HG03135 (cell line): ENCODE results near the gene EMX1.
"Not testable (repeated sequence)": the region's sequence is repeated elsewhere in the genome, so short reads cannot be mapped to it uniquely, and the experiment has no call there.

ENCODE experiments used
- ATAC-seq: cut with Tn5 transposase; IDR thresholded peaks from one replicate; pipeline ENCODE4 v1.9.1; 2021; ENCODE audit warnings: mild to moderate bottlenecking, moderate library complexity; ENCODE audit not compliant: unreplicated experiment

EMX1 gene

DNA sequence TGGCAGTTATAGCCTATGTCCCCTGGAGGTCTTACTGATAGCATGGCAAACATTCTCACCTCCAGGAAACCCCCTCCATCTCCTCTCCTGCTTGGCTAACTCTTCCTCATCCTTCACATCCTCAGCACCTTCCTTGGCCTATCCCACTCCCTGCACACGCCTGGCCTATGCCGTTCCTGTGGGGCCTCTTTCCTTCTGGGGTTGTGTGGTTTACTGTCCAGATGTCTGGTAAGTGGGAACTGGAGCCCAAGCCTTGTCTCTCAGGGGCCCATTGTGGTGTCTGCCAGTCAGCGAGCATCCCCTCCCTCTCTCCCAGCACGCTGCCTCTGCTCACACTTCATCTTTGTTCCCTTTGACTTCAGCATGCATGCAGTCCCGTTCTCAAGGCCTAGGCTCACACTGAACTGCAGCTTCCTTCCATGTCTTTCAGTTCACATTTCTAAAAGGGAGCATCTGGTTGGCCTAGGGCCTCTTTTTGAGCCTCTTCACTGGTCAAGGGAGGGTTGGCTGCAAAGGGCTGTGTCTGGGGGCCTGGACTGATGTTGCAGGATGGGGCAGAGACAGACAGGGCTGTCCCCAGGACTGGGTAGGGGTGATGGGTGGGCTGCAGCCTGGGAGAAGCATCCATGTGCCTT lies 17.0 kb upstream of the EMX1 start:
- ATAC-seq = no peak

DNA sequence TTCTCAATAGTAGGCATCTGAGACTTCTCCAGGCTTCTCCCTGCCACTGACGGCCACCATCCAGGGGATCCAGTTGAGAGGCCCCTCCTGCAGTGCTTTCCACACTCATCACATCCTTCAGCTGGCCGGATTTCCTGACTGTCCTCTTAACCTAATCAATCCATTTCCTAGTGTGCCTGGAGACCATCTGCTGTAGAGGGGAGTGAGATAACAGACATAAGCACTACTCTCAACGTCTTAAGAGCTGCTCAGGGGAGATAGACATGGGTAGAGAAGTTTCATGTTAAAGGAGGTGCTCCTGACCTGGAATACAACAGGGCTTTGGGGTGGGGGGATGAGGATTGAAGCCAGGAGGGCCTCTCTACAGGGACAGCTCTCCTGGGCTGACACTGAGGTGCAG lies 15.9 kb upstream of the EMX1 start:
- no peak for ATAC-seq

DNA sequence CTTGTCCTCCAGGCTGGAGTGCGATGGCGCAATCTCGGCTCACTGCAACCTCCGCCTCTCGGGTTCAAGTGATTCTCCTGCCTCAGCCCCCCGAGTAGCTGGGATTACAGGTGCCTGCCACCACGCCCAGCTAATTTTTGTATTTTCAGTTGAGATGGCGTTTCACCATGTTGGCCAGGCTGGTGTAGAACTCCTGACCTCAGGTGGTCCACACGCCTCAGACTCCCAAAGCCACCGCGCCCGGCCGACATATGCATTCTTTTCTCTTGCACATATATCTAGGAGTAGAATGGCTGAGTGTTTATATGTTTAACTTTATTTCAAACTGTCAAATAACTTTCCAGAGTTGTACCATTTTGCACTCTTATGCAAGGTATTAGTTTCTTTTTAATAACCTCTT lies 9.9 kb upstream of the EMX1 start:
- not testable (repeated sequence) for ATAC-seq

DNA sequence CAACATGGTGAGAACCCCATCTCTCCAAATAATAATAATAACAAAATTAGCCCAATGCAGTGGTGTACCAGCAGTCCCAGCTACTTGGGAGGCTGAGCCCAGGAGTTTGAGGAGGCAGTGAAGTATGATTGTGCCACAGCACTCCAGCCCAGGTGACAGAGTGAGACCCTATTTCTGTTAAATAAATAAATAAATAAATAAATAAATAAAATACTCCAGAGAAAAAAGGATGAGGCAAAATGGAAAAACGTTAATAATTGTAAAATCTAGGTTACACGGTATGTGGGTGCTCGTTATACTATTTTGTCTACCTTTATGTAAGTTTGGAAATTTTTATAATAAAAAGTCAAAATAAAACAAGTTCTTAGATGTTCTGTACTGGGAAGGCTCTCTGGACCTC lies 8.6 kb upstream of the EMX1 start:
- no peak for ATAC-seq

DNA sequence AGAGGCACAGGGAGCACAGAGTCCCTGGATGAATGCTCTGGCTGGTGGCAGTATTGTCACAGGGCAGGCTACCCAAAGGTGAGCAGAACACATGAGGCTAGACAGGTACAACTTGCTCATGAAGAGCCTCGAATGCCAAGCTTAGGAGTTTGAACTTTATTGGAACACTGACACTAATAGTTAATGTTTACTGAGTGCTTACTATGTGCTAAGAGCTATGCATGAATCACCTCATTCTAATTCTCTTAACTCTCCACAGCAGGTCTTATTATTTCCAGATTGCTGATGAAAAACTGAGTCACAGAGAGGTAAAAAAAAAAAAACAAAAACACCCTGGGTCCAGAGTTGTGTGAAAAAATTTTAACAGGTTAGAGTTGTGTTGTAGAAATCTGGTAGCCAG lies 6.1 kb upstream of the EMX1 start:
- no peak for ATAC-seq

DNA sequence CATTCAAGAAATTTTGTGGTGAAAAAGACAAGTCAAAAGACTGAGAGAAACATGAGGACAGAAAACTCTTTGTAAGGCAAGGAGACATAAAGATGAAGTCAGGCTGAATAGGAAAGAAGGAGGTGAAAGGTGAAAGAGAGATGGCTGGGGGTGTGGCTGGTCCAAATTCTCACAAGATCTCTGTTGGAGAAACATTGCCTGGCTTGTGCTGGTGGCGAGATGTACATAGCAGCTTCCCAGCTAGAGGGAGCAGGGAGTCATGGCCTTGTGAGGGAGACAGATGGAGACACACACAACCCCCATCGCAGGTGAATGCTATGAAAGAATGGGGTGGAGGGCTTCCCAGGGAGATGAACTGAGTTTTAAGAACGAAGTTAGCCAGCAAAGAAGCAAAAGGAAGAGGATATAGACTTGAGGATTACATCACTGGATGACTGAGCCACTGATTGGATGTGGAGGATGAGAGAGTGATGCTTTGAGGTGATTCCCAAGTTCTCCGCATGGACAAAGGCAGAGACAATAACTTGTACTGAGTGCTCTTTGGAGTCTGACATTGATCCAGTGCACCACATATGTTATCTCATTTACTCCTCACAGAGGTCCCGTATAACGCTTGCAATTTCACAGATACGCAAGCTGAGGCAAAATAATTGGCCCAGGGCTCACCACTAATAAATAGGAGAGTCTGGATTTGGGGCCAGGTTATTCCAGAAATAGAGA lies 3.7 kb upstream of the EMX1 start:
- ATAC-seq = no peak

DNA sequence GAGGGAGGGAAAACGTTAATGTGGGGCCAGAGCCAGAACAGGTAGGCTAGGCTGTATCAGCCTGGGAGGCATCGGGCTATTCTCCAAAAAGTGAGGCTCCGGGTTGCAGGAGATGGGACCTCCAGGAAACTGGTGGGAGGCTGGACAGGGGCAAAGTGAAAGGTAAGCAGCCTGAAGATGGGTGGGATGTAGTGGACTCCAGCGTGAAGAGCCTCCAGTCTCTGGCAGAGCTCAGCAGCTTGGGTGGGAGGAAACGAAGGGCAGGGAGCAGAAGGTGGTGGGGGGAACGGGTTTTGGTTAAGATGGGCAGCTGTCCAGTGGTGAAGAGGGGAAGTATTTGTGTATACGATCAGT lies 3.1 kb upstream of the EMX1 start:
- no peak for ATAC-seq

DNA sequence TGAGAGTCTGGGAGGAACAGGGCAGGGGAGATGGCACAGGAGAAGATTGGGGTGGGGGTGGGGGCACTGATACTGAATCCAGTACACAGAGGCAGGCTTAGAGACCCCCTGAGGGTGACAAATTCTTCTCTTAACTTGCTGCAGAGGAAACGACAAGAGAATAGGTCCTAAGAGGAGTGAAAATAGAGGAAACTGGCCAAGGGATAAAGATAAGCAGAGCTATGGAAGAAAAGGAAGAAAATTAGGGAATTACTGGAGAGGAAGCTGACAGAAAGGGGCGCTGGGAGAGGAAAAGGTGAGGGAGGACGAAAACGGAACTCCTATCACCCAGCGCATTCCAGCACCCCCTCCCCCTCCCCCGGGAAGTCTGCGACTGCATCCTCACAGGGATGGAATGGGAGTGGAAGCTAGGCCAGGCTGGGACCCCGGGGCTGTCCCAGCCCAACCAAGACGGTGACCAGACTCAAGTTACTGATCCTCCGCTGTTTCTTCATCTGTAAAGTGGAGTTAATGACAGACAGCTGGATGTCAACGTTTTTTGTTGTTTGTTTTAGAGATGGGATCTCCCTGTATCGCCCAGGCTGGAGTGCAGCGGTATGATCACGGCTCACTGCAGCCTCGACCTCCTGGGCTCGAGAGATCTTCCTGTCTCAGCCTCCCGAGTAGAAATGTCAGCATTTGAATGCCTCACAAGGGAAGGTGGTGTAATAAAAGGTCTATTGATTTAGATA lies 2.6 kb upstream of the EMX1 start:
- no peak for ATAC-seq

DNA sequence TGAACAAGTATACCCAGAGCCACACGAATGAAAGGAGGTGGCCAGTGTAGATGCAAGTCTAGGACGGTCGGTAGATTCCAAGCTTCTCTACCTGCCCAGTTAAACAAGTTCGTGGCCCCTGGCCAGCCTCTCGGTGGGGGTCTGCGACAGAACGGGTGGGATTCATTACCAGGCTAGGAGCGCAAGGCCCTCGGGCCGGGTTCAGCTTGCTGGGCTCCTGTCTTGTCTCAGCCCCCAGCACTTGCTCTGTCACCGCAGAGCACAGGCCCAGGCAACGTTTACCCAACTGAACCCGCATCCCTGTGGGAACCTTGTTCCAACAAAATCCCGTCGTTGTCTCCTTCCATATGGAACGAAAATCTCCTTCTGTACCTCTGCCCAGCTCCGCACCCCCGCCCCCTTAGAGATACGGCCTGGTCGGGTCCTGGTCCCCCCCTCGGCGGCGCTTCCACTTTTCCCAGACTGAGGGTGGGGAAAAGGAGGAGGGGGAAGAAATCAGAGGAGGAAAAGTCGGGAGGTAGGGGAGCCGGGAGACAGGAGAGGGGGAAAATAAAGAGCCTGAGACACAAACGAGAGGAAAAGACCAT lies 1.9 kb upstream of the EMX1 start:
- no peak for ATAC-seq

DNA sequence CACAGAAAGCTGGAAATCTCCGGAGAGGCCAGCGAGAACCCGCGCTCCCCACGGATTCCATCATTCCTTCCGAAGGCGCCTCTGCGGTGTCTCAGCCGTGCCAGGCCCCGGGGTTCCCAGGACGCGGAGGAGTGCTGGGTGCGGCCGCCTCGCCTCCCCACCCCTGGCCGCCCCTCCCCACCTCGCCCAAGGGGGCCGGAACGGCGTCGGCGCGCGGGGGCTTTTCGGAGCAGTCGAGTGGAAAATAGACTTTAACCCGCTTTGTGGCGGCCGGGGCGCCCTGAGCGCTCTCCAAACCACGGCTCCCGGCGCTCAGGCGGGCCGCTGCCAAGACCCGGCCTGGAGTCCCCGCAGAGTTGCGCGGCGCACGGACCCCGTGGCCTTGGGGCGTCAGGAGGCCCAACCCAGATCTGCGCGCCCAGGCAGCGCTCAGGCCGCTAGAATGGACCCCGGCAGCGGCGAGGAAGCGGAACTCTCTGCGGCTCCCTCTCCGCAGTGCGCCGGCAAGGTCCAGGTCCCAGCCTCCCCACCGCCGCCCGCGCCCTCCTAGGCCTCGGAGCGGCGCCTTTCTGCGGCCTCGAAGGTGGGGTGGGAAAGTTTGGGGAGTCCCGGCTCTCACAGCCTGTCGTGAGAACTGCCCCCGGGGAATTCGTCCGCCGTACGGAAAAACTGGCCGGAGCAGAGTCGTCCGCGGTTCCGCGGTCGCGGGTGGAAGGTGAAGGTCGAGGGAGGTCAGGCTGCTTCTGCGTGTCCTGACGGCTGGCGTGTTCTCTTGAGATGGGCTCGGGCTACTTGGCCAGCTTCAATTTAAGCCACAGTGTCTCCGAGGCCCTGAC lies 1.2 kb upstream of the EMX1 start:
- peak; percentile 55 for ATAC-seq

DNA sequence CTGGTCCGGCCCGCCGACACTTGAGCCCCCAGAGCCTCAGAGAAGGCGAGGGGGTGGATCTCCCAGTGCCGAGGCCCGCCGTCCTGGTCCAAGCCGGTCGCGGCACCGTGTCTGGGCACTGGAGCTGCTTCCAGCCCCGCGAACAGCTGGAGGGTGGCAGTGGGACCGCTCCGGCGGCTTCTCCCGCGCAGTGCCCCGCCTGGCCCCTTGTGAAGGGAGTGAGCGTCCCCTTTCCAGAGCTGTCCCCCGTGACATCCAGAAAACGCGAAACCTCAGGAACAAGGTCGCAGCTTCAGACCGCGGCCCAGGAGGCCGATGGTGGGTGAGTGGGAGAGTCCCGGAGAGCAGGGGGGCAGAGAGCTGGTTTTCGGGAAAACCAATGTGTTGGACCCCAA lies 579 bp upstream of the EMX1 start:
- ATAC-seq = no peak

DNA sequence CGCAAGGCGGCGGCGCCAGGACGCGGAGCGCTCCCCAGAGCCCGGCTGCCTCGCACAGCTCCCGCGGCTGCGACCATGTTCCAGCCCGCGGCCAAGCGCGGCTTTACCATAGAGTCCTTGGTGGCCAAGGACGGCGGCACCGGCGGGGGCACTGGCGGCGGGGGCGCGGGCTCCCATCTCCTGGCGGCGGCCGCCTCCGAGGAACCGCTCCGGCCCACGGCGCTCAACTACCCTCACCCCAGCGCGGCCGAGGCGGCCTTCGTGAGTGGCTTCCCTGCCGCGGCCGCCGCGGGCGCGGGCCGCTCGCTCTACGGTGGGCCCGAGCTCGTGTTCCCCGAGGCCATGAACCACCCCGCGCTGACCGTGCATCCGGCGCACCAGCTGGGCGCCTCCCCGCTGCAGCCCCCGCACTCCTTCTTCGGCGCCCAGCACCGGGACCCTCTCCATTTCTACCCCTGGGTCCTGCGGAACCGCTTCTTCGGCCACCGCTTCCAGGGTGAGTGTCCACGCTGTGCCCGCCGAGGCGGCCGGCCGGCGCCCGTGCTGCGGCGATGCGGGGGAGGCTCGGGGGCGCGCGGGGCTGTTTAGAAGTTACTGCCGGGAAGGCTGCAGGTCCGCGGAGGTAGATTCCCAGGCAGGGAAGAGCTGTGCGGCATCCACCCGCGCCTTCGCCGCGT lies 696 bp downstream of the EMX1 start:
- ATAC-seq = no peak

DNA sequence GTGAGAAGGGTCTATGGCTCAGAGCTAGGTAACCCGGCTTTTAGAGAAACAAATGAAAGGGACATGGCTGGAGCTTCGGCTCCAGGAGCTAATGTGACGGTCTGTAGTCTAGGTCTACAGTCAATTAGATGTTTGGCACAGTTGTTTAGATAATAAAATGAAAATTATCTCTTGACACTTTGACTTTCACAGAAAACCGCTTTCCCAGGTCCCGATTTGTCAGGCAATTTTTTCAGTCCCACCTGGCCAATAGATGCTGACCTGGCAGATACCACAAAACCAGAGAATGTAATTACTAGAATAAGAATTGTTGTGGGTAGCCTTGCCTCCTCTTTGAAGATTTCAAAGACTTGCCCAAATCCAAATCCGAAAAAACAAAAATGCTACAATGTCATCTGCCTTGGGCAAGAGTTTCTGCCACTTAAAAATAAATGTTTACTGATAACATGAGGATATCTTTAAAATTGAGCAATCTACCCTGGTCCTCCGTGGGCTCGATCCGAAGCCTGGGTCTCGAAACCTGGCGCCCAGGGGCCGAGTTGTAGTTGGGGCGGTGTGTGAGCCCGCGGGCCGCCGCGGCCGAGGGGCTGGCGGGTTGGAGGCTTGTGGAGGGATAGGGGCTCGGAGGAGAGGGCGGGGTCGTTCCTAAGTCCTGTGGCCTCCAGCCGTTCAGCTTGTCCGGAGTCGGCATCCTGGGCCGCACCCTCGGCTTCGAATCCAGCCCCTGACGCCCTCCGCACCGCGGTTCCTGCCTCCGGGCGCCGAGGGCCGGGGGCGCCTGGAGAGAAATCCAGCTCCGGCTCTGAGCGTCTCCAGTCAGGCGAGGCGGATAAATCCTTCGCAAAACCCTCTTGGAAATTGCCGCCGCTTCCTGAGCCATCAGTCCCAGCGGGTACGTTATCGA lies 2.3 kb downstream of the EMX1 start:
- ATAC-seq = no peak

DNA sequence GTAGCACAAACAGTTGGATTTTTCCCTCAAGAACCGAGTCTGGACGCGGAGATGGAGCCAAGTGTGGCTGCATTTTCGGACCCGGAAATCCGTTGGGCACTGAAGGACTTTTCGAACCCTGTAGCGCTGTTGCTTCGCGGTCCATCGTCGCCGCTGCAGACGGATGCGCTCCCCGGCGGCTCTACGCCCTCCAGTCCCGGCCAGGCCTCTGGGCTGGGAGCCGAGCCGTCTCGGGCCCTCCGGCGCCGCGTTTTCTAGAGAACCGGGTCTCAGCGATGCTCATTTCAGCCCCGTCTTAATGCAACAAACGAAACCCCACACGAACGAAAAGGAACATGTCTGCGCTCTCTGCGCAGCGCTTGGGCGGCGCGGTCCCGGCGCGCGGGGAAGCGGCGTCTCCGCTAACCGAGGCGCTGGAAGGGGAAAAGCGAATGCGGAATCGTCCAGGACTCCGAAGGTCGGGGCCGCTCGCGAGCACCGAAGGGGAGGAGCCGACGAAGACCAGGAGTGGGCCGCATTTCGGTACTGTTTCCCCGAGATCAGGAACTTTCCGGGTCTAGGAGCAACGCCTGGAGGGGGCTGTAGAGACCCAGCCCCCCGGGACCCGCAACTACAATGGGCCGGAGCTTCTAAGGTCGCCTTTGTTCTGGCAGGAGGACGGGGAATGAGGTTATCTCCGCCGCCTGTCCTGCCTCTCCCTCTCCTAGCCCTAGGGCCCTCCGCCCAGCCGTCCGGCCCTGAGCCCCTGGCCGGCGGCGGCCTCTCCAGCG lies 3.2 kb downstream of the EMX1 start:
- no peak for ATAC-seq

DNA sequence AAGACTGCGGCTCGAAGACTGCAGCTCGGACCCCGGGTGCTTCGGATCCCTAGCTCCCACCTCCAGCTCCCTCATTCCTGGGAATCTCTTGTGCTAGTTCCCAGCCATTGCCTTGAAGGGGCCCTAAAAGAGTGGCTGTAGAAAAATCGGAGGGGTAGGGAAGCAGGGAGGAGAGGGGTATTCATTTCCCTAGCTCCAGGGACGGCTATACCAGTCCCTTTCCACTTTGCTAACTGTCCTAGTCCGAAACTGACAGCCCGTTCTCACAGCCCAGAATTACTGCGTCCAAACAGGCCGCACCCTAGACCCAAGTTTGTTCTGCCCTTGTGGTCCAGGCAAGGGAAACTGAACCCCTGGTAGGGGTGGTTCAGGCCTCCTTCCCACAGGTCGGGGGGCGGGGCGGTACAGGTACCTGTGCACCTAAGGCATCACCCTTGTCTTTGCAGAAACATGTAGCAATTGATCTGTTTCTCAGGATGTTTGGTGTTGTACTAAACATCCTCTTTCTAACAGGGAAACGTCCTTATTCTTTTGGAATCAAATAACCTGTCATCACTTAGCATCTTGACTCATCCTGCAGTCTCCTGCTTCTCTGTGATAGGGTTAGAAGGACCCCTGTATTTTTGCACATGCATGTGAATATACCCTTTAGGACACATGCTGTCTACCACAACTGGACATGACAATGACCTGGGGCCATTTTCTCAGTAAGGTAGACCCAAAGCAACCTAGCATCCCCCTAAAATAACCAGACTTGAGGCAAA lies 4.0 kb downstream of the EMX1 start:
- no peak for ATAC-seq

DNA sequence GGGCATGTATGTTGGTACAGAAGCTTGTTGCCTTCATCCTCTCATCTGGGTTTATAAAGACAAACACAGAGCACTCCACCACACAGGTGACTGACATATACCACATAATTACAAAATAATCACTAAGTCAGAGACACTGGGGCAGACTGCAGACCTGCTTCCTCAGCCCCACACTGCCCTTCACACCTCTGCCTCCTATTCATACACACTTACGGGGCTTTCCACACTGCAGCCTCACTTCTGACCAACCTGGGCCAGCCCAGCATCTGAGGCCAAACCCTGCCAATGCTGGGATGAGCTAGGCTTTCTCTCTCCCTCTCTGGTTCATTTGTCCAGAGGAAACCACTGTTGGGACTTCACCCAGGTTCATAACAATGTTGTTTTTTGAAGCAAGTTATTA lies 4.5 kb downstream of the EMX1 start:
- ATAC-seq = no peak

DNA sequence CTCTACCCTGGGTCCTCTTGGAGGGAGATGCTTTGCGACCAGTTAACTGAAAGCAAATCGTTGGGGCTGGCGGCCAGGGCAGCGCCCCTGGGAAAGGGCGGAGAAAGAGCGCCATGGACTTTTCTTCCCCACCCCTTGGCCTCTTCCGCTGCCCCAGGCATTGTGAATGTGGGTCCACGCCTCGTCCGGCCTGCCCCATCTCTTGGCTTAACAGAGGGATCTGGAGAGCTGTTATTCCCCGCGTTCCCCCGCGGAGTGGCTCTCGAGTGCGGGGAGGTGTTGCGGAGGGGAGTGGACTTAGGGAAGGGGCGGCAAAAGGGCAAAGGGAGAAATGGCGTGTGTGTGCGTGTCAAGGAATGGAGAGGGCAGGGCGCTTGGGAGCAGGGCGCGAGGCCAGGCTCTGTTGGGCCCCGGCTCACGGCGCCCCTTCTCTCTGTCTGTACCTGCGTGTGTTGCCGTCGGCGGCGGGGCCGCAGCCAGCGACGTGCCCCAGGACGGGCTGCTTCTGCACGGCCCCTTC lies 6.6 kb downstream of the EMX1 start:
- ATAC-seq = no peak
